C4-2B (cell line): ENCODE results near the gene PTPRU.

Experiments used
- H3K27ac ChIP-seq: fragments of 450-650 bp; 2 replicates; pipeline ENCODE4 v1.5.1; 2017
- CTCF ChIP-seq: fragments of 450-650 bp; conservative IDR thresholded peaks from 2 replicates; pipeline ENCODE4 v1.5.1; 2017; ENCODE audit warnings: mild to moderate bottlenecking
- ZFX ChIP-seq: fragments of 450-650 bp; IDR thresholded peaks from 2 replicates; pipeline ENCODE4 v1.6.1; 2017

PTPRU gene

DNA sequence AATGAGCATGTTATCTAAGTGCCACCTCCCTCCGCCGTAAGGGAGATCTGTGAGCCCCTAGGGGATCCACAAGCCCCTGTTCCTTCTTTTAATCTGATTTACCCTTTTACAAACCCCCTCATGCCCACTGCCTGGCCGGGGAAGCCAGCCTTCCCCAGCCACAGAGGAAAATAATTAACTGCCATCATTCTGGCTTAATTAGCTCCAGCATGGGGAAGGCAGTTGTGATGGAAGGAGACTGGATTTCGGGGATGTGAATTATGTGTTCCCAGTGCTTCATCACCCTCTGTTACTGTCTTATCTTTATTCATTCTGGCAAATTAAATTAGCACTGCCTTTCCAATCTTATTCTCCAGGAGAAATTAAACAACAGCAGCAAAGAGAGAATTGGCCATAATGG, 135.8 kb downstream of the PTPRU start:
- no peak for TF ChIP-seq ZFX
- TF ChIP-seq CTCF = no peak
- no peak overlapping the region for H3K27ac ChIP-seq
